H9 (cell line): ENCODE results near the gene CIT. TPM values are rescaled to one million over a fixed set of nuclear protein-coding genes. Genes with fewer than 3 reads are reported as not detected.

Experiments
- DNase-seq: peaks from one replicate; pipeline ENCODE4 v3.0.0-alpha.2; 2017
- H2AFZ ChIP-seq: one replicate; pipeline ENCODE4 v1.6.1; 2013; ENCODE audit warnings: mild to moderate bottlenecking, low read length, control low read depth, moderate library complexity
- H2AK5ac ChIP-seq: 2 replicates; pipeline ENCODE4 v1.6.1; 2013; ENCODE audit warnings: low read length, control low read depth, mixed read lengths; ENCODE audit not compliant: insufficient read length
- H2BK120ac ChIP-seq: one replicate; pipeline ENCODE4 v1.6.1; 2013; ENCODE audit warnings: low read depth, mild to moderate bottlenecking, low read length, control low read depth, inconsistent platforms; ENCODE audit not compliant: poor library complexity, severe bottlenecking
- H2BK12ac ChIP-seq: 2 replicates; pipeline ENCODE4 v1.6.1; 2013; ENCODE audit warnings: low read length, control low read depth, mixed read lengths, low read depth; ENCODE audit not compliant: insufficient read length
- H2BK15ac ChIP-seq: 2 replicates; pipeline ENCODE4 v1.6.1; 2013; ENCODE audit warnings: low read depth, low read length, control low read depth
- H2BK20ac ChIP-seq: one replicate; pipeline ENCODE4 v1.6.1; 2013; ENCODE audit warnings: low read depth, mild to moderate bottlenecking, low read length, control low read depth, inconsistent platforms; ENCODE audit not compliant: poor library complexity, severe bottlenecking
- H2BK5ac ChIP-seq: 2 replicates; pipeline ENCODE4 v1.6.1; 2013; ENCODE audit warnings: low read length, control low read depth, mixed read lengths; ENCODE audit not compliant: insufficient read length
- H3K14ac ChIP-seq: 2 replicates; pipeline ENCODE4 v1.6.1; 2013; ENCODE audit warnings: low read length, control low read depth; ENCODE audit not compliant: insufficient read depth
- H3K18ac ChIP-seq: 2 replicates; pipeline ENCODE4 v1.6.1; 2013; ENCODE audit warnings: low read depth, mild to moderate bottlenecking, mixed read lengths, low read length, control low read depth; ENCODE audit not compliant: insufficient read length
- H3K23ac ChIP-seq: 2 replicates; pipeline ENCODE4 v1.6.1; 2013; ENCODE audit warnings: low read length, control low read depth, mixed read lengths, low read depth; ENCODE audit not compliant: insufficient read length
- H3K23me2 ChIP-seq: 2 replicates; pipeline ENCODE4 v1.6.1; 2013; ENCODE audit warnings: low read depth, mild to moderate bottlenecking, mixed read lengths, low read length, control low read depth; ENCODE audit not compliant: insufficient read length, poor library complexity, severe bottlenecking
- H3K27ac ChIP-seq: 2 replicates; pipeline ENCODE4 v1.5.1; 2013; ENCODE audit warnings: low read length, control low read depth, mixed read lengths, low read depth; ENCODE audit not compliant: insufficient read length
- H3K27me3 ChIP-seq: 2 replicates; pipeline ENCODE4 v1.6.1; 2013; ENCODE audit warnings: low read length, control low read depth, inconsistent platforms; ENCODE audit not compliant: insufficient read depth
- H3K4ac ChIP-seq: 2 replicates; pipeline ENCODE4 v1.6.1; 2013; ENCODE audit warnings: low read depth, mild to moderate bottlenecking, control low read depth, inconsistent platforms, low read length, moderate library complexity
- H3K4me1 ChIP-seq: 2 replicates; pipeline ENCODE4 v1.6.1; 2013; ENCODE audit warnings: low read length, control low read depth, inconsistent platforms; ENCODE audit not compliant: insufficient read depth
- H3K4me2 ChIP-seq: 2 replicates; pipeline ENCODE4 v1.6.1; 2013; ENCODE audit warnings: low read length, control low read depth, mixed read lengths; ENCODE audit not compliant: insufficient read length, insufficient read depth
- H3K56ac ChIP-seq: 2 replicates; pipeline ENCODE4 v1.6.1; 2013; ENCODE audit warnings: low read depth, mild to moderate bottlenecking, mixed read lengths, low read length, control low read depth; ENCODE audit not compliant: insufficient read length
- H3K79me1 ChIP-seq: 2 replicates; pipeline ENCODE4 v1.6.1; 2013; ENCODE audit warnings: low read depth, mild to moderate bottlenecking, moderate library complexity, low read length, control low read depth, inconsistent platforms; ENCODE audit not compliant: insufficient read depth, poor library complexity, severe bottlenecking
- H3K79me2 ChIP-seq: 2 replicates; pipeline ENCODE4 v1.6.1; 2013; ENCODE audit warnings: low read length, control low read depth, inconsistent platforms; ENCODE audit not compliant: insufficient read depth
- H3K9ac ChIP-seq: 2 replicates; pipeline ENCODE4 v1.6.1; 2013; ENCODE audit warnings: low read length, control low read depth, mixed read lengths; ENCODE audit not compliant: insufficient read length; ENCODE audit errors: extremely low read depth
- H3K9me3 ChIP-seq: one replicate; pipeline ENCODE4 v1.6.1; 2013; ENCODE audit warnings: low read depth, low read length, inconsistent platforms; ENCODE audit not compliant: control insufficient read depth
- H3T11ph ChIP-seq: one replicate; pipeline ENCODE4 v1.6.1; 2013; ENCODE audit warnings: mild to moderate bottlenecking, low read length, control low read depth, inconsistent platforms
- H4K20me1 ChIP-seq: one replicate; pipeline ENCODE4 v1.6.1; 2013; ENCODE audit not compliant: control insufficient read depth, insufficient read length, insufficient read depth
- H4K5ac ChIP-seq: 2 replicates; pipeline ENCODE4 v1.6.1; 2013; ENCODE audit warnings: low read depth, mild to moderate bottlenecking, mixed read lengths, low read length, control low read depth; ENCODE audit not compliant: insufficient read length
- H4K8ac ChIP-seq: replicated peaks from 2 replicates; pipeline ENCODE4 v1.6.1; 2013; ENCODE audit warnings: low read length, control low read depth, mixed read lengths, low read depth; ENCODE audit not compliant: insufficient read length
- H4K91ac ChIP-seq: 2 replicates; pipeline ENCODE4 v1.6.1; 2013; ENCODE audit warnings: low read depth, mild to moderate bottlenecking, moderate library complexity, mixed read lengths, low read length, control low read depth; ENCODE audit not compliant: insufficient read length
- H3K27ac Mint-ChIP-seq, 3 experiments: 2 replicates in 2 of 3; 3 replicates in 1 of 3; pipeline ENCODE4 v1.8.0; 2020 to 2021; ENCODE audit warnings: mixed read lengths in 3 of 3, mild to moderate bottlenecking in 1 of 3, moderate library complexity in 1 of 3
- H3K27me3 Mint-ChIP-seq: 2 replicates; pipeline ENCODE4 v1.8.0; 2021; ENCODE audit warnings: low read depth, mild to moderate bottlenecking, moderate library complexity, mixed read lengths
- H3K36me3 Mint-ChIP-seq, 3 experiments: 2 replicates in 2 of 3; 3 replicates in 1 of 3; pipeline ENCODE4 v1.8.0; 2020 to 2021; ENCODE audit warnings: low read depth in 3 of 3, mixed read lengths in 3 of 3; ENCODE audit not compliant: insufficient read depth in 1 of 3
- H3K4me1 Mint-ChIP-seq, 2 experiments: 2 replicates each; pipeline ENCODE4 v1.8.0; 2020; ENCODE audit warnings: mixed read lengths in 2 of 2
- H3K4me3 Mint-ChIP-seq, 2 experiments: 2 replicates in 1 of 2; 3 replicates in 1 of 2; pipeline ENCODE4 v1.8.0; 2020 to 2021; ENCODE audit warnings: mild to moderate bottlenecking in 2 of 2, mixed read lengths in 2 of 2, moderate library complexity in 1 of 2
- H3K9me3 Mint-ChIP-seq, 2 experiments: 2 replicates in 1 of 2; 3 replicates in 1 of 2; pipeline ENCODE4 v1.8.0; 2020; ENCODE audit warnings: mild to moderate bottlenecking in 2 of 2, mixed read lengths in 2 of 2, moderate library complexity in 1 of 2
- WGBS: extraction: QIAGEN DNeasy Blood & Tissue Kit; methylation state at CpG from one replicate; pipeline ENCODE4 v1.1.7; 2013; ENCODE audit warnings: missing lambda C conversion rate, low lambda C conversion rate, mixed read lengths; ENCODE audit not compliant: insufficient read length; ENCODE audit errors: extremely low coverage; 5-methylcytosine and 5-hydroxymethylcytosine counted together
- total RNA-seq: library from RNA; stranded (reverse); gene quantifications from 2 replicates; pipeline ENCODE4 v1.2.1, GENCODE V29; 2021
- TF ChIP-seq, protein P1 (sequence below): fragments of 200-600 bp; sonication (generic); conservative IDR thresholded peaks from 3 replicates; pipeline ENCODE4 v1.8.0; 2021; ENCODE audit warnings: antibody characterized with exemption, mild to moderate bottlenecking

CIT gene
- total RNA-seq, 1 experiment from 2014 or later, result 55.3 TPM

DNA sequence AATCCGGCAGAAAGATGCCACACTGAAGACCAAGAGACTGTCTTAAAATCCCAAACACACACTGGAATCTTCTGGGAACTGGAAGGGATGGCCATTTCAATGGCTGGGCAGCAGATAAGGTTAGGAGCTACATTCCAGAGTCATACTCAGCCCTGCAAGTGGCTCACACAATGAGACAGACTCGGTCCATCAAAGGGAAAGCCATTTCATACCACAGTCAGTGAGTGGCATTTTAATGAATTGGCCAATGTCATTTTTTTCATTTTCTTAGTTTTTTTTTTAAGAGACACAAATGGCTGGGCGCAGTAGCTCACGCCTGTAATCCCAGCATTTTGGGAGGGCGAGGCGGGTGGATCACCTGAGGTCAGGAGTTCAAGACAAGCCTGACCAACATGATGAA lies 17.9 kb downstream of the CIT start:
- peak overlapping the region in 1 of 3 experiments; percentile 46; a peak in 1 of 7 replicates for H3K27ac Mint-ChIP-seq
- H3K27me3 Mint-ChIP-seq, result no peaks in the 10 kb centered on the region
- no peak overlapping the region for H3K4me3 Mint-ChIP-seq
- no peak overlapping the region for H2BK12ac ChIP-seq
- H3K18ac ChIP-seq, result no peak overlapping the region
- H3K79me1 ChIP-seq, result no peaks in the 10 kb centered on the region
- H3T11ph ChIP-seq, result no peak overlapping the region
- TF ChIP-seq, protein P1, sequence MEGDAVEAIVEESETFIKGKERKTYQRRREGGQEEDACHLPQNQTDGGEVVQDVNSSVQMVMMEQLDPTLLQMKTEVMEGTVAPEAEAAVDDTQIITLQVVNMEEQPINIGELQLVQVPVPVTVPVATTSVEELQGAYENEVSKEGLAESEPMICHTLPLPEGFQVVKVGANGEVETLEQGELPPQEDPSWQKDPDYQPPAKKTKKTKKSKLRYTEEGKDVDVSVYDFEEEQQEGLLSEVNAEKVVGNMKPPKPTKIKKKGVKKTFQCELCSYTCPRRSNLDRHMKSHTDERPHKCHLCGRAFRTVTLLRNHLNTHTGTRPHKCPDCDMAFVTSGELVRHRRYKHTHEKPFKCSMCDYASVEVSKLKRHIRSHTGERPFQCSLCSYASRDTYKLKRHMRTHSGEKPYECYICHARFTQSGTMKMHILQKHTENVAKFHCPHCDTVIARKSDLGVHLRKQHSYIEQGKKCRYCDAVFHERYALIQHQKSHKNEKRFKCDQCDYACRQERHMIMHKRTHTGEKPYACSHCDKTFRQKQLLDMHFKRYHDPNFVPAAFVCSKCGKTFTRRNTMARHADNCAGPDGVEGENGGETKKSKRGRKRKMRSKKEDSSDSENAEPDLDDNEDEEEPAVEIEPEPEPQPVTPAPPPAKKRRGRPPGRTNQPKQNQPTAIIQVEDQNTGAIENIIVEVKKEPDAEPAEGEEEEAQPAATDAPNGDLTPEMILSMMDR, result no peak
- no peak overlapping the region for H2BK20ac ChIP-seq
- no peaks in the 10 kb centered on the region for H3K9me3 ChIP-seq
- H3K27me3 ChIP-seq, result no peaks in the 10 kb centered on the region
- WGBS, result no CpG with 5 or more reads among the region's 6 CpGs
- H3K9me3 Mint-ChIP-seq, result no peaks in the 10 kb centered on the region
- H3K4me2 ChIP-seq, result no peak overlapping the region
- no peak overlapping the region for H3K9ac ChIP-seq
- no peak overlapping the region for H2BK15ac ChIP-seq
- H3K27ac ChIP-seq, result no peak overlapping the region
- H3K4ac ChIP-seq, result no peak overlapping the region
- DNase-seq, result no peak
- no peak overlapping the region for H2AFZ ChIP-seq
- no peak overlapping the region for H3K56ac ChIP-seq
- peaks cover 18 to 69% (median 54%) of the 10 kb centered on the region in 3 experiments; a peak in 6 of 7 replicates for H3K36me3 Mint-ChIP-seq
- H2AK5ac ChIP-seq, result no peak overlapping the region
- no peak overlapping the region for H3K14ac ChIP-seq
- H4K8ac ChIP-seq, result no peak overlapping the region
- no peaks in the 10 kb centered on the region for H3K4me1 ChIP-seq
- H4K20me1 ChIP-seq, result no peaks in the 10 kb centered on the region
- no peaks in the 10 kb centered on the region for H3K23me2 ChIP-seq
- no peak overlapping the region for H2BK120ac ChIP-seq
- H3K4me1 Mint-ChIP-seq, result no peaks in the 10 kb centered on the region
- no peaks in the 10 kb centered on the region for H3K79me2 ChIP-seq
- no peak overlapping the region for H4K91ac ChIP-seq
- no peak overlapping the region for H2BK5ac ChIP-seq
- H4K5ac ChIP-seq, result no peak overlapping the region
- no peak overlapping the region for H3K23ac ChIP-seq
